Transverse colon (tissue), 4 donors: Measurements from ENCODE around the gene NYNRIN.

Experiments used
- CTCF ChIP-seq, 5 experiments: fragments of 200-600 bp in 3 of 5; fragments of 450-650 bp in 2 of 5; sonication (generic) in 3 of 5; IDR thresholded peaks; 1 replicate in 2 of 5; 2 replicates in 3 of 5; pipeline ENCODE4 v1.5.1; 2016 to 2017; ENCODE audit warnings: antibody characterized with exemption in 5 of 5, inconsistent platforms in 3 of 5, mild to moderate bottlenecking in 2 of 5, moderate library complexity in 1 of 5
- EP300 ChIP-seq: sonication (generic); formaldehyde crosslinking; IDR thresholded peaks from one replicate; pipeline ENCODE4 v1.6.1; 2017; ENCODE audit warnings: antibody characterized with exemption, low read depth
- POLR2A ChIP-seq: fragments of 450-650 bp; IDR thresholded peaks from one replicate; pipeline ENCODE4 v1.6.1; 2016; ENCODE audit warnings: antibody characterized with exemption, mild to moderate bottlenecking, moderate library complexity
- POLR2AphosphoS5 ChIP-seq, 3 donors: sonication (generic); formaldehyde crosslinking; IDR thresholded peaks; one replicate each; pipeline ENCODE4 v1.6.1; 2016; ENCODE audit warnings: antibody characterized with exemption in 3 of 3

- no peak for TF ChIP-seq EP300
- no peak for TF ChIP-seq CTCF (IDR thresholded peaks at IDR 0.05)
- no peak for TF ChIP-seq POLR2A
- no peak for TF ChIP-seq POLR2AphosphoS5 (IDR thresholded peaks at IDR 0.05)
Observed at GRCh38 chr14:24368212-24368561, 30.6 kb upstream of the NYNRIN start.
